ENCODE measurements around the gene PARD3. TPM values are rescaled to one million over a fixed set of nuclear protein-coding genes. Genes with fewer than 3 reads are reported as not detected.

The PARD3 gene
- total RNA-seq, 2 experiments from 2014 or later, result 0.53 to 0.71 TPM

- H3K4me1 Mint-ChIP-seq (ENCODE audit: low read depth), result no peaks in the 10 kb centered on the region
- H3K36me3 ChIP-seq (ENCODE audit: insufficient read depth, low read length), result no peaks in the 10 kb centered on the region
- CTCF ChIA-PET, result no interaction called here
- no peaks in the 10 kb centered on the region for H3K9me3 Mint-ChIP-seq
- no peaks in the 10 kb centered on the region for H3K27me3 Mint-ChIP-seq
- H3K27ac ChIP-seq (ENCODE audit: low read depth in 1 of 2, low read length in 2 of 2), result no peak overlapping the region
- ATAC-seq (ENCODE audit: poor library complexity) (no peak), DNase-seq (no peak)
- intact Hi-C loops (cut with DNase I, micrococcal nuclease), result no loop called here
- no peak for TF ChIP-seq CTCF (IDR thresholded peaks at IDR 0.05)
- no peak overlapping the region for H3K4me3 Mint-ChIP-seq
- no peak overlapping the region for H3K27ac Mint-ChIP-seq
- H3K4me3 ChIP-seq (ENCODE audit: low read length), result no peak overlapping the region
- no peaks in the 10 kb centered on the region for H3K9me3 ChIP-seq (ENCODE audit: control insufficient read depth in 1 of 2, insufficient read depth in 1 of 2, low read length in 2 of 2)
- H3K27me3 ChIP-seq (ENCODE audit: control insufficient read depth in 1 of 2, insufficient read depth in 2 of 2, low read length in 2 of 2), result no peaks in the 10 kb centered on the region
- POLR2A ChIA-PET, result no interaction called here
- H3K4me1 ChIP-seq (ENCODE audit: insufficient read depth, low read length), result no peaks in the 10 kb centered on the region
- no peaks in the 10 kb centered on the region for H3K36me3 Mint-ChIP-seq (ENCODE audit: low read depth)
Measured at GRCh38 chr10:34178196-34178595, 636.9 kb downstream of the PARD3 start.

DNA sequence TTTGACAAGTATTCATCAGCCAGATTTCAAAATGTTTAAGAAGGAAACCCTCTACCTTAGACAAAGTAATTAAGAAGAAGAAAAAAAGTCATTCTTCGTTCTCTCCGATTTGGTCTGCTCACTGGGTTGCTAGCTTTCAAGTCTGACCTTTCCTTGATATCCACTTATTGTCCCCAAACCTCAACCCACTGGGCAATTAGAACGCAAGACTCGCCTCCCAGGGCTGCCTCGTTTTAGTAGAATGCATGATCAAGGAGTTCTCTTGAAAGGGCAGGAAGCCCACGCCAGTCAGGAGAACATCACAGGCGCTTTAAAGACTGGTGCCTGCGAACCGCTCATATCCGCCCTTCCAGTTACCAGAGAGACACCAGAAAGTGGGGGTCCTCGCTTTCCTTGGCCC is 637.7 kb downstream of the PARD3 start:
- H3K27ac Mint-ChIP-seq, result no peak overlapping the region
- Histone ChIP-seq H3K9me3 (ENCODE audit: control insufficient read depth in 1 of 2, insufficient read depth in 1 of 2, low read length in 2 of 2) (no peaks in the 10 kb centered on the region), H3K4me1 (ENCODE audit: insufficient read depth, low read length) (no peaks in the 10 kb centered on the region), H3K27ac (ENCODE audit: low read depth in 1 of 2, low read length in 2 of 2) (no peak overlapping the region), H3K27me3 (ENCODE audit: control insufficient read depth in 1 of 2, insufficient read depth in 2 of 2, low read length in 2 of 2) (no peaks in the 10 kb centered on the region), H3K4me3 (ENCODE audit: low read length) (no peak overlapping the region), H3K36me3 (ENCODE audit: insufficient read depth, low read length) (no peaks in the 10 kb centered on the region)
- no peak overlapping the region for H3K4me3 Mint-ChIP-seq
- ChIA-PET POLR2A (no interaction called here), CTCF (no interaction called here)
- H3K9me3 Mint-ChIP-seq, result no peaks in the 10 kb centered on the region
- no peaks in the 10 kb centered on the region for H3K36me3 Mint-ChIP-seq (ENCODE audit: low read depth)
- intact Hi-C loops (cut with DNase I, micrococcal nuclease), result no loop called here
- TF ChIP-seq CTCF (IDR thresholded peaks at IDR 0.05), result no peak
- ATAC-seq (ENCODE audit: poor library complexity), result no peak
- H3K27me3 Mint-ChIP-seq, result no peaks in the 10 kb centered on the region
- no peaks in the 10 kb centered on the region for H3K4me1 Mint-ChIP-seq (ENCODE audit: low read depth)
- DNase-seq, result no peak

DNA sequence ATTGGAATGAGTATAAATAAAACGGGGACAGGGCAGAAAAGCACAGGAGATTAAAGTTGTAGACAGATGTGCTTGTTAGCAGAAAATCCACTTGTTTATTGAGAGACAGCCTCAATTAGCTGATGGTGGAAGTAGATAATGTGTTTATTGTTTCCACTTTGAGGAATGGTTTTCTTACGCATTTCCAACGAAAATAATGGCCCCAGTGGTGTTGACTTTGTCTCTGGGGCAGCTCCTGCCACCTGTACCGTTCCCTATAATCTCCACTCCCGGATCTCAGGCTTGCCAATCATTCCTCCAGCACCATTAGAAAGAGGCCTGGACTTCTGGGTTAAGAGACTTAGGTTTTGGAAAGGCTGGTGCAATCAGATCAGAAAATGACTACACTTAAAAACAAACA is 638.7 kb downstream of the PARD3 start:
- H3K9me3 ChIP-seq (ENCODE audit: control insufficient read depth in 1 of 2, insufficient read depth in 1 of 2, low read length in 2 of 2), result no peaks in the 10 kb centered on the region
- H3K27me3 Mint-ChIP-seq, result no peaks in the 10 kb centered on the region
- H3K4me3 ChIP-seq (ENCODE audit: low read length), result no peak overlapping the region
- DNase-seq, result no peak
- intact Hi-C loops (cut with DNase I, micrococcal nuclease), result no loop called here
- POLR2A ChIA-PET, result no interaction called here
- no peaks in the 10 kb centered on the region for H3K9me3 Mint-ChIP-seq
- H3K4me1 ChIP-seq (ENCODE audit: insufficient read depth, low read length), result no peaks in the 10 kb centered on the region
- TF ChIP-seq CTCF (IDR thresholded peaks at IDR 0.05), result no peak
- H3K27ac Mint-ChIP-seq, result no peak overlapping the region
- CTCF ChIA-PET, result no interaction called here
- H3K4me1 Mint-ChIP-seq (ENCODE audit: low read depth), result no peaks in the 10 kb centered on the region
- H3K27me3 ChIP-seq (ENCODE audit: control insufficient read depth in 1 of 2, insufficient read depth in 2 of 2, low read length in 2 of 2), result no peaks in the 10 kb centered on the region
- ATAC-seq (ENCODE audit: poor library complexity), result no peak
- no peaks in the 10 kb centered on the region for H3K36me3 ChIP-seq (ENCODE audit: insufficient read depth, low read length)
- H3K4me3 Mint-ChIP-seq, result no peak overlapping the region
- H3K36me3 Mint-ChIP-seq (ENCODE audit: low read depth), result no peaks in the 10 kb centered on the region
- no peak overlapping the region for H3K27ac ChIP-seq (ENCODE audit: low read depth in 1 of 2, low read length in 2 of 2)
